Urinary bladder (tissue), 4 donors: ENCODE measurements around the gene CASP8. TPM values are rescaled to one million over a fixed set of nuclear protein-coding genes. Genes with fewer than 3 reads are reported as not detected.

Experiments
- DNase-seq: peaks from one replicate; pipeline ENCODE4 v3.0.0-alpha.2; 2015; ENCODE audit errors: extremely low spot score
- H3K27ac ChIP-seq: one replicate; pipeline ENCODE4 v1.5.1; 2013; ENCODE audit warnings: low read depth, mild to moderate bottlenecking, moderate library complexity
- H3K36me3 ChIP-seq: one replicate; pipeline ENCODE4 v1.6.1; 2013; ENCODE audit warnings: mild to moderate bottlenecking, moderate library complexity; ENCODE audit not compliant: insufficient read depth
- H3K4me1 ChIP-seq: one replicate; pipeline ENCODE4 v1.6.1; 2013; ENCODE audit warnings: mild to moderate bottlenecking, moderate library complexity; ENCODE audit not compliant: insufficient read depth
- H3K4me3 ChIP-seq: one replicate; pipeline ENCODE4 v1.5.1; 2013; ENCODE audit warnings: low read depth, low read length
- WGBS: extraction: QIAGEN DNeasy Blood & Tissue Kit; methylation state at CpG from one replicate; pipeline ENCODE4 v1.1.7; 2013; 5-methylcytosine and 5-hydroxymethylcytosine counted together
- polyA plus RNA-seq: library from polyadenylated mRNA; stranded (reverse); fragments of 200-250 nt; gene quantifications from one replicate; pipeline ENCODE4 v1.2.3, GENCODE V29; 2013
- small RNA-seq: library from RNA; depleted of rRNA; stranded (forward); fragments of <200 nt; gene quantifications from one replicate; pipeline ENCODE3, GENCODE V24; 2014
- total RNA-seq: library from RNA; depleted of rRNA; stranded (reverse); fragments of >200 nt; gene quantifications from one replicate; pipeline ENCODE4 v1.2.3, GENCODE V29; 2014
- donor health status: healthy with polysubstance abuse.
- donor health status: healthy.

The CASP8 gene
- total and polyA plus RNA-seq, 2 donors = 9.3 to 29.9 TPM

DNA sequence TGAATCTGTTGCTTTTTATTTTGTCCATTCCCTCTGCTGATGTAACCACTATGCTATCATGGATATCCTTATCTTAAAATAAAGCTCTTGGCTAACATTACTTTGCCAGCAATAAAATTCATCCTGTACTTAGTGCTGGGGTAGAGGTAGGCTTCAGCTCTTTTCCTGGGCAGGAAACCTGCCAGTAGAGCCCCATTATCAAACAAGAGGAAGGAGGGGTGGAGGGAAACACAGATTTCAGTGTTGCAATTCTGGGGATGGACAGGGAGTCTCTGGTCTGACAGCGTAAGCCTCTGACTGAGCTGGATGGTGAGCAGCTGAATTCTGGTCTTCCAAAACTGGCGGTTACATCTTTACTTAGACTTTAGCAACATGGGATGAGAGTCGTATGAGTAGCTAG is 47.5 kb downstream of the CASP8 start:
- WGBS = 93% methylated on average over 3 of the region's 3 CpGs
- DNase-seq = no peak
- Histone ChIP-seq H3K27ac (no peak overlapping the region), H3K4me1 (no peaks in the 10 kb centered on the region), H3K4me3 (no peak overlapping the region), H3K36me3 (no peaks in the 10 kb centered on the region)

- WGBS = 96% methylated on average over 3 of the region's 3 CpGs
- Histone ChIP-seq H3K4me3 (no peak overlapping the region), H3K36me3 (no peaks in the 10 kb centered on the region), H3K4me1 (no peaks in the 10 kb centered on the region), H3K27ac (no peak overlapping the region)
- no peak for DNase-seq
Measured at GRCh38 chr2:201308914-201309313, 48.6 kb downstream of the CASP8 start.

DNA sequence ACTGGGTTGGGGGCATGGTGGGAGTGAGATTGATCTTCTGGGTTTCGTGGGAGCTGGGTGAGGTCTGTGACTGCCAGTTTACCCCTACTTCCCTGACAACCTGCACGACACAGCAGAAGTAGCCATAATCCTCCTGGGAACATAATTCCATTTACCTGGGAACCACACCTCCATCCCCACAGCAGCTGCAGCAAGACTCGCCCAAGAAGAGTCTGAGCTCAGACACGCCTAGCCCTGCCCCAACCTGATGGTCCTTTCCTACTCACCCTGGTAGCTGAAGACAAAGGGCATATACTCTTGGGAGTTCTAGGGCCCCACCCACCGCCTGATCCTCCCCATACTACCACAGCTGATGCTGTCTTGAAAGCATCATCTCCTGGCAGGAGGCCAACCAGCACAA is 53.0 kb downstream of the CASP8 start:
- WGBS = 76% methylated on average over 5 of the region's 5 CpGs

DNA sequence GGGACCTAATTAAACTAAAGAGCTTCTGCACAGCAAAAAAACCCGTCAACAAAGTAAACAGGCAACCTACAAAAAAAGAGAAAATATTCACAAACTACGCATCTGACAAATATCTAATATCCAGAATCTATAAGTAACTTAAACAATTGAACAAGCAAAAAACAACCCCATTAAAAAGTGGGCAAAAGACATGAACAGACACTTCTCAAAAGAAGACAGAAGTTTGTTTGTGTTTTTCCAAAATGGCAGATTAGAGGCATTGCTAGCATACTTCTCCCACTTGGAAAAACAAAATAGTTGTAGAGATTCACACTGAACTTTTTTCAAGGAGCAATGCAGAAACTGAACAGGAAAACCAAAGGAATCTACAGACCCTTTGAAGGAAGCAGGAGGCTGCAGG is 59.2 kb downstream of the CASP8 start:
- no peaks in the 10 kb centered on the region for H3K36me3 ChIP-seq
- no peaks in the 10 kb centered on the region for H3K4me1 ChIP-seq
- 40% methylated on average over 2 of the region's 2 CpGs for WGBS

More for the DNA sequence above, 53.0 kb downstream of the CASP8 start:
- Histone ChIP-seq H3K27ac (no peak overlapping the region), H3K4me1 (no peaks in the 10 kb centered on the region), H3K4me3 (no peak overlapping the region), H3K36me3 (no peaks in the 10 kb centered on the region)
- no peak for DNase-seq

GRCh38 chr2:201320257-201320656 is 59.9 kb downstream of the CASP8 start:
- H3K4me3 ChIP-seq = no peak overlapping the region
- no peaks in the 10 kb centered on the region for H3K36me3 ChIP-seq
- no peaks in the 10 kb centered on the region for H3K4me1 ChIP-seq
- WGBS = 86% methylated on average over 4 of the region's 4 CpGs
- no peak overlapping the region for H3K27ac ChIP-seq
- DNase-seq = no peak

More for the DNA sequence above, 59.2 kb downstream of the CASP8 start:
- Histone ChIP-seq H3K4me3 (no peak overlapping the region), H3K27ac (no peak overlapping the region)
- no peak for DNase-seq

GRCh38 chr2:201320701-201321100 is 60.4 kb downstream of the CASP8 start:
- no peaks in the 10 kb centered on the region for H3K36me3 ChIP-seq
- no peak overlapping the region for H3K4me3 ChIP-seq
- no peak overlapping the region for H3K27ac ChIP-seq
- WGBS = 93% methylated on average over 4 of the region's 4 CpGs
- H3K4me1 ChIP-seq = no peaks in the 10 kb centered on the region
- DNase-seq = no peak

DNA sequence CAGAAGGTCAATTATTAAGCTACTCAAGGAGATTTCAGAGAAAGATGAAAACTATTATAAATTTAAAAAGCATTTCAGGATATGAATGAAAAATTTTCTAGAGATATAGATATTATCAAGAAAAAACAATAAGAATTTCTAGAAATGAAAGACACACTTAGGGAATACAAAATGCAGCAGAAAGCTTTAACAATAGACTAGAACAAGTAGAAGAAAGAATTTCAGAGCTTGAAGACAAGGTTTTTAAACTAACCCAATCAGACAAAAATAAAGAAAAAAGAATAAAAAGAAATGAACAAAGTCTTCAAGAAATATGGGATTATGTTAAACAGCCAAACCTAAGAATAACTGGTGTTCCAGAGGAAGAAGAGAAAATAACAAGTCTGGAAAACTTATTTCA is 62.4 kb downstream of the CASP8 start:
- no peak for DNase-seq
- H3K4me1 ChIP-seq = no peaks in the 10 kb centered on the region
- no peak overlapping the region for H3K4me3 ChIP-seq
- no peaks in the 10 kb centered on the region for H3K36me3 ChIP-seq
- no peak overlapping the region for H3K27ac ChIP-seq

GRCh38 chr2:201327678-201328077 is 67.3 kb downstream of the CASP8 start:
- H3K4me3 ChIP-seq = no peak overlapping the region
- 88% methylated on average over 3 of the region's 3 CpGs for WGBS
- no peak overlapping the region for H3K27ac ChIP-seq
- no peak for DNase-seq
- no peaks in the 10 kb centered on the region for H3K36me3 ChIP-seq
- H3K4me1 ChIP-seq = no peaks in the 10 kb centered on the region

DNA sequence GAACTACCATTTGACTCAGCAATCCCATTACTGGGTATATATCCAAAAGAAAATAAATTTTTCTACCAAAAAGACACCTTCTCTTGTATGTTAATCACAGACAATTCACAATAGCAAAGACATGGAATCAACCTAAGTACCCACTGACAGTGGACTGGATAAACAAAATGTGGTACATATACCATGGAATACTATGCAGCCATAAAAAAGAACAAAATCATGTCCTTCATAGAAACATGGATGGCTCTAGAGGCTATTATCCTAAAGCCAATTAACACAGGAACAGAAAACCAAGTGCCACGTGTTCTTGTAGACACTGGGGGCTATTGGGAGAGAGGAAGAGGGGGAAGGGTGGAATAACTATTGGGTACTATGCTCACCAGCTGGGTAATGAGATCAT is 69.1 kb downstream of the CASP8 start:
- DNase-seq = no peak
- H3K27ac ChIP-seq = no peak overlapping the region
- no peaks in the 10 kb centered on the region for H3K36me3 ChIP-seq
- H3K4me1 ChIP-seq = no peaks in the 10 kb centered on the region
- WGBS = 50% methylated on average over 1 of the region's 1 CpG
- H3K4me3 ChIP-seq = no peak overlapping the region

Small RNAs within 50 kb of the gene (small RNA-seq; reads per million reads assigned to genes)
- not detected for gene MTND4LP13

Other genes starting within 250 kb of the CASP8 start
- gene HYCC2, start 188.9 kb upstream of the CASP8 start, total RNA-seq = 42.8 TPM
- 3.5 TPM for gene HYCC2, start 188.9 kb upstream of the CASP8 start, polyA plus RNA-seq
- 53.2 TPM for gene NDUFB3, start 188.5 kb upstream of the CASP8 start, total RNA-seq
- gene NDUFB3, start 188.5 kb upstream of the CASP8 start, polyA plus RNA-seq = 63.4 TPM
- 107 TPM for gene CFLAR, start 144.4 kb upstream of the CASP8 start, total RNA-seq
- gene CFLAR, start 144.4 kb upstream of the CASP8 start, polyA plus RNA-seq = 50.0 TPM
- gene CASP10, start 77.4 kb upstream of the CASP8 start, total RNA-seq = 19.2 TPM
- 3.4 TPM for gene CASP10, start 77.4 kb upstream of the CASP8 start, polyA plus RNA-seq
- gene FLACC1, start 96.8 kb downstream of the CASP8 start, total RNA-seq = 1.3 TPM
- gene FLACC1, start 96.8 kb downstream of the CASP8 start, polyA plus RNA-seq = 0.63 TPM
- gene TRAK2, start 190.9 kb downstream of the CASP8 start, total RNA-seq = 60.6 TPM
- gene TRAK2, start 190.9 kb downstream of the CASP8 start, polyA plus RNA-seq = 25.1 TPM
- 43.0 TPM for gene STRADB, start 191.2 kb downstream of the CASP8 start, total RNA-seq
- gene STRADB, start 191.2 kb downstream of the CASP8 start, polyA plus RNA-seq = 10.0 TPM